Gastrocnemius medialis (tissue), 4 donors: Measurements from ENCODE around the gene GPR155.

Experiments
- CTCF ChIP-seq, 5 experiments: fragments of 450-650 bp in 3 of 5; fragments of 200-600 bp in 2 of 5; sonication (generic) in 2 of 5; IDR thresholded peaks in 4 of 5; conservative IDR thresholded peaks in 1 of 5; 1 replicate in 4 of 5; 2 replicates in 1 of 5; pipeline ENCODE4 v1.5.1; 2016 to 2019; ENCODE audit warnings: antibody characterized with exemption in 5 of 5, mild to moderate bottlenecking in 3 of 5, moderate library complexity in 3 of 5
- POLR2A ChIP-seq, 2 donors: fragments of 450-650 bp; IDR thresholded peaks; one replicate each; pipeline ENCODE4 v1.6.1; 2017; ENCODE audit warnings: antibody characterized with exemption in 2 of 2, mild to moderate bottlenecking in 2 of 2, moderate library complexity in 2 of 2

DNA sequence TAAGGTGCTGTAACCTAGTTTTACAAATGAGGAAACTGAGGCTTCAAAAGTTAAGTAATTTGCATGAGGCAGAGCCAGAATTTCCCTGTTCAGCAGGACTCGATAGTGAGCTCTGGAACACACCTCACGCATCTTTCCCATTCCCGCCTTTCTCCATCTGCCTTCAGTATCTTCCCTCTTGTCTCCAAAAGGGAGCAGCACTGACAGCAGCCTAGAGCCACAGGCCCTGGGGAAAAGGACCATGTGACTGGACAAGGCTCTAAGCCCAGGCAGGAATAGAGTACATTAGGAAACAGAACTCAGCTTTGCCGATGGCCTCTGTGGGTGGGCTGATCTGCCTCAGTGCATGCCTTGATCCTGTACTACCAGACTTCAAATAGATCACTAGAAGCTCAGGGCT is 21.5 kb downstream of the GPR155 start:
- TF ChIP-seq CTCF (IDR thresholded peaks at IDR 0.05 in 4 of 5, conservative IDR thresholded peaks at IDR 0.05 in 1 of 5): no peak
- no peak for TF ChIP-seq POLR2A (IDR thresholded peaks at IDR 0.05)
